GM23248 (cell line): Measurements from ENCODE around the gene COPG2.

ENCODE experiments used
- EZH2 ChIP-seq: fragments of 200-600 bp; sonication (generic); IDR thresholded peaks from 2 replicates; pipeline ENCODE4 v1.6.1; 2018; ENCODE audit warnings: antibody characterized with exemption, mild to moderate bottlenecking; ENCODE audit not compliant: insufficient read depth, poor library complexity, severe bottlenecking
- EZH2phosphoT487 ChIP-seq: fragments of 200-600 bp; sonication (generic); IDR thresholded peaks from 2 replicates; pipeline ENCODE4 v1.6.1; 2018; ENCODE audit warnings: antibody characterized with exemption, moderate library complexity, mild to moderate bottlenecking, low read depth; ENCODE audit not compliant: insufficient read depth

GRCh38 chr7:130614449-130614848 is 54.1 kb downstream of the COPG2 start:
- TF ChIP-seq EZH2phosphoT487 = no peak
- no peak for TF ChIP-seq EZH2
